Activated CD8-positive, alpha-beta T cell treated with anti-CD3 and anti-CD28 coated beads for 36 hours (primary cell): ENCODE data around the gene RNF32. TPM values are rescaled to one million over a fixed set of nuclear protein-coding genes. Genes with fewer than 3 reads are reported as not detected.
"Not testable (repeated sequence)": the region's sequence is repeated elsewhere in the genome, so short reads cannot be mapped to it uniquely, and the experiment has no call there.

Experiments
- ATAC-seq: fragments of 200-7000 bp; cut with Tn5 transposase; one replicate; pipeline ENCODE4 v1.10.0; 2021; ENCODE audit warnings: mild to moderate bottlenecking, moderate library complexity
- CTCF ChIA-PET: fragments of 350-600 bp; sonication (Branson Sonifier 250); formaldehyde crosslinking; loops from one replicate; lab custom pipeline; 2021; ENCODE audit warnings: antibody characterized with exemption; lab: Charles Lee
- POLR2A ChIA-PET: fragments of 350-600 bp; sonication (Branson Sonifier 250); formaldehyde crosslinking; loops from one replicate; lab custom pipeline; 2021; ENCODE audit warnings: antibody characterized with exemption; lab: Charles Lee
- DNase-seq: peaks from one replicate; pipeline ENCODE4 v3.0.0-alpha.2; 2020
- H3K27ac Mint-ChIP-seq: one replicate; pipeline ENCODE4 v1.8.0; 2021; ENCODE audit warnings: mild to moderate bottlenecking, mixed read lengths
- H3K27me3 Mint-ChIP-seq: one replicate; pipeline ENCODE4 v1.8.0; 2021; ENCODE audit warnings: mixed read lengths
- H3K36me3 Mint-ChIP-seq: one replicate; pipeline ENCODE4 v1.8.0; 2021; ENCODE audit warnings: low read depth, mixed read lengths
- H3K4me1 Mint-ChIP-seq: one replicate; pipeline ENCODE4 v1.8.0; 2021; ENCODE audit warnings: low read depth, mixed read lengths
- H3K4me3 Mint-ChIP-seq: one replicate; pipeline ENCODE4 v1.8.0; 2021; ENCODE audit warnings: mild to moderate bottlenecking, moderate library complexity, mixed read lengths
- H3K9me3 Mint-ChIP-seq: one replicate; pipeline ENCODE4 v1.8.0; 2021; ENCODE audit warnings: mixed read lengths
- intact Hi-C: fragments of 100-400 bp; cut with micrococcal nuclease; formaldehyde crosslinking; loops from one replicate; pipeline ENCODE4 v1.10.0; 2022
- total RNA-seq, 2 experiments: library from RNA; stranded (reverse); gene quantifications; one replicate each; pipeline ENCODE4 v1.2.3, GENCODE V29; 2021
- TF ChIP-seq, protein P1 (sequence below): fragments of 200-600 bp; IDR thresholded peaks from one replicate; pipeline ENCODE4 v1.8.0; 2022; ENCODE audit warnings: antibody characterized with exemption, mild to moderate bottlenecking

RNF32 gene
- total RNA-seq, 2 experiments from 2014 or later: 0.43 TPM

DNA sequence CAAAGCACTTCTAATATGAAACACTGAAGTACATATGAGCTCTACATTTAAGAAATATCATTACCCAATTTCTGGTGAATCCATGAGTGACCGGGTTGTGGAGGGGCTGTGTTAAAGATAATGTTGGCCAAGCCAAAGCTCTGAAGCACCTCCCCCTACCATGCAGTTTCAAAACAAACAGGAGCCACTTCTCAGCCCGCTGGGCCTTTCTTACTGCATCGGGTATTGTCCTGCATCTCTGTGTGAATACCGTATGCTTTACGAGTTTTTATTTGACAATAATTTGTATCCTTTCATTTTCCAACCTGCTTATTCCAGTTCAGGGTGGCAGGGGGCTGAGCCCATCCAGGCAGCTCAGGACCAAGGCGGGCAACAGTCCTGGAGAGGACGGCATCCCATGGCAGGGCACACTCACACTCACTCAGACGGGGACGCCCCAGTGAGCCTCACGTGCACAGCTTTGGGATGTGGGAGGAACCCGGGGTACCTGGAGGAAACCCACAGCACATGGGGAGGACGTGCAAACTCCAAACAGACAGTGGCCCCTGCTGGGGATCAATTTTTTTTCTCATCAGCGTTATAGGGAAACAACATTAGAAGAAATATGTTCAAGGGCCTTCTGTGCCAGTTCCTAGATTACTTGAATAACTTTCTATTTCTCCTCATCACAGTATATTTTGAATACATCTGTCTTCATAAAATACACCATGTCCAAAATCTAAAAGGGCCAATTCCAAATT, 1.9 kb downstream of the RNF32 start:
- peaks cover 5% of the 10 kb centered on the region for H3K36me3 Mint-ChIP-seq
- ATAC-seq (no peak), DNase-seq (no peak)
- TF ChIP-seq, protein P1, sequence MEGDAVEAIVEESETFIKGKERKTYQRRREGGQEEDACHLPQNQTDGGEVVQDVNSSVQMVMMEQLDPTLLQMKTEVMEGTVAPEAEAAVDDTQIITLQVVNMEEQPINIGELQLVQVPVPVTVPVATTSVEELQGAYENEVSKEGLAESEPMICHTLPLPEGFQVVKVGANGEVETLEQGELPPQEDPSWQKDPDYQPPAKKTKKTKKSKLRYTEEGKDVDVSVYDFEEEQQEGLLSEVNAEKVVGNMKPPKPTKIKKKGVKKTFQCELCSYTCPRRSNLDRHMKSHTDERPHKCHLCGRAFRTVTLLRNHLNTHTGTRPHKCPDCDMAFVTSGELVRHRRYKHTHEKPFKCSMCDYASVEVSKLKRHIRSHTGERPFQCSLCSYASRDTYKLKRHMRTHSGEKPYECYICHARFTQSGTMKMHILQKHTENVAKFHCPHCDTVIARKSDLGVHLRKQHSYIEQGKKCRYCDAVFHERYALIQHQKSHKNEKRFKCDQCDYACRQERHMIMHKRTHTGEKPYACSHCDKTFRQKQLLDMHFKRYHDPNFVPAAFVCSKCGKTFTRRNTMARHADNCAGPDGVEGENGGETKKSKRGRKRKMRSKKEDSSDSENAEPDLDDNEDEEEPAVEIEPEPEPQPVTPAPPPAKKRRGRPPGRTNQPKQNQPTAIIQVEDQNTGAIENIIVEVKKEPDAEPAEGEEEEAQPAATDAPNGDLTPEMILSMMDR: no peak
- CTCF ChIA-PET: no interaction called here
- intact Hi-C loops: no loop called here
- H3K4me1 Mint-ChIP-seq: peaks cover 10% of the 10 kb centered on the region
- POLR2A ChIA-PET: interaction anchor here (0.5 to 1.3 kb wide), 2 partner anchors 30 to 298 kb away, joined by 3 read pairs; no protein-coding TSS in a partner anchor
- H3K27me3 Mint-ChIP-seq: peaks cover 38% of the 10 kb centered on the region
- no peak overlapping the region for H3K4me3 Mint-ChIP-seq
- H3K27ac Mint-ChIP-seq: no peak overlapping the region
- H3K9me3 Mint-ChIP-seq: peaks cover 9% of the 10 kb centered on the region

GRCh38 chr7:156647330-156647729, 6.8 kb downstream of the RNF32 start:
- DNase-seq, CTCF ChIA-PET, POLR2A ChIA-PET, H3K4me1 Mint-ChIP-seq, H3K36me3 Mint-ChIP-seq, H3K9me3 Mint-ChIP-seq, intact Hi-C loops, H3K27ac Mint-ChIP-seq, ATAC-seq, H3K4me3 Mint-ChIP-seq: not testable (repeated sequence)
- H3K27me3 Mint-ChIP-seq: peaks cover 52% of the 10 kb centered on the region

- ChIA-PET CTCF (interaction anchor here (0.8 kb wide), 1 partner anchor 15 kb away, joined by 3 read pairs; no protein-coding TSS in a partner anchor), POLR2A (interaction anchor here (1.1 kb wide), 1 partner anchor 16 kb away, joined by 3 read pairs; no protein-coding TSS in a partner anchor)
- no peaks in the 10 kb centered on the region for H3K4me1 Mint-ChIP-seq
- H3K9me3 Mint-ChIP-seq: no peaks in the 10 kb centered on the region
- ATAC-seq (peak; percentile 58), DNase-seq (peak; percentile 45)
- H3K27ac Mint-ChIP-seq: no peak overlapping the region
- H3K36me3 Mint-ChIP-seq: no peaks in the 10 kb centered on the region
- peaks cover 50% of the 10 kb centered on the region for H3K27me3 Mint-ChIP-seq
- H3K4me3 Mint-ChIP-seq: no peak overlapping the region
- intact Hi-C loops: loop anchor here (10.0 kb wide), 1 partner anchor 175 kb away; no protein-coding TSS in a partner anchor
- TF ChIP-seq, protein P1: peak; percentile 35
Measured at GRCh38 chr7:156650042-156650441, 9.5 kb downstream of the RNF32 start.

GRCh38 chr7:156651474-156651873, 10.9 kb downstream of the RNF32 start:
- Mint-ChIP-seq H3K36me3 (no peaks in the 10 kb centered on the region), H3K9me3 (no peaks in the 10 kb centered on the region), H3K4me3 (no peak overlapping the region), H3K4me1 (no peaks in the 10 kb centered on the region), H3K27me3 (peaks cover 47% of the 10 kb centered on the region), H3K27ac (no peak overlapping the region)
- ChIA-PET CTCF (interaction anchor here (0.8 kb wide), 1 partner anchor 13 kb away, joined by 3 read pairs; no protein-coding TSS in a partner anchor), POLR2A (no interaction called here)
- no peak for ATAC-seq
- TF ChIP-seq, protein P1: no peak
- intact Hi-C loops: loop anchor here (10.0 kb wide), 1 partner anchor 173 kb away; no protein-coding TSS in a partner anchor
- no peak for DNase-seq

GRCh38 chr7:156652886-156653568, 12.5 kb downstream of the RNF32 start:
- Mint-ChIP-seq H3K36me3 (no peaks in the 10 kb centered on the region), H3K27ac (no peak overlapping the region), H3K4me1 (no peaks in the 10 kb centered on the region), H3K9me3 (no peaks in the 10 kb centered on the region), H3K4me3 (no peak overlapping the region), H3K27me3 (peaks cover 41% of the 10 kb centered on the region)
- TF ChIP-seq, protein P1: no peak
- intact Hi-C loops: loop anchor here (10.0 kb wide), 1 partner anchor 172 kb away; no protein-coding TSS in a partner anchor
- DNase-seq (no peak), ATAC-seq (no peak)
- ChIA-PET POLR2A (interaction anchor here (0.6 to 0.9 kb wide), 2 partner anchors 12 to 179 kb away, joined by 3 to 4 read pairs; partner anchors contain the start of gene RNF32), CTCF (no interaction called here)
